WTC11 (cell line): Measurements from ENCODE around the gene IKBKE. TPM values are rescaled to one million over a fixed set of nuclear protein-coding genes. Genes with fewer than 3 reads are reported as not detected.

Source experiments
- ATAC-seq: fragments of 200-7000 bp; cut with Tn5 transposase; 2 replicates; pipeline ENCODE4 v1.10.0; 2021; ENCODE audit warnings: mild to moderate bottlenecking, moderate library complexity
- CTCF ChIA-PET: fragments of 300-600 bp; sonication (Branson Sonifier 250); formaldehyde crosslinking; loops from one replicate; lab custom pipeline; 2021; ENCODE audit warnings: antibody characterized with exemption; lab: Charles Lee
- POLR2A ChIA-PET: fragments of 350-600 bp; sonication (Branson Sonifier 250); formaldehyde crosslinking; loops from one replicate; lab custom pipeline; 2021; ENCODE audit warnings: antibody characterized with exemption; lab: Charles Lee
- DNase-seq: peaks from one replicate; pipeline ENCODE4 v3.0.0; 2021; ENCODE audit warnings: low spot score
- H3K27ac Mint-ChIP-seq: 2 replicates; pipeline ENCODE4 v1.8.0; 2021; ENCODE audit warnings: mixed read lengths
- H3K27me3 Mint-ChIP-seq: 2 replicates; pipeline ENCODE4 v1.8.0; 2021; ENCODE audit warnings: low read depth, mild to moderate bottlenecking, moderate library complexity, mixed read lengths
- H3K36me3 Mint-ChIP-seq: 2 replicates; pipeline ENCODE4 v1.8.0; 2021; ENCODE audit warnings: mixed read lengths
- H3K4me1 Mint-ChIP-seq: 2 replicates; pipeline ENCODE4 v1.8.0; 2022; ENCODE audit warnings: mixed read lengths
- H3K4me3 Mint-ChIP-seq: 2 replicates; pipeline ENCODE4 v1.8.0; 2021; ENCODE audit warnings: mild to moderate bottlenecking, moderate library complexity, mixed read lengths
- H3K9me3 Mint-ChIP-seq: 2 replicates; pipeline ENCODE4 v1.8.0; 2021; ENCODE audit warnings: mixed read lengths
- CREB1 ChIP-seq: sonication (generic); formaldehyde crosslinking; IDR thresholded peaks from 2 replicates; pipeline ENCODE4 v1.8.0; 2023; ENCODE audit warnings: mild to moderate bottlenecking, missing genetic modification reagents
- ELF4 ChIP-seq: sonication (generic); formaldehyde crosslinking; IDR thresholded peaks from 2 replicates; pipeline ENCODE4 v1.8.1; 2022; ENCODE audit warnings: low read depth, mild to moderate bottlenecking, moderate library complexity, missing genetic modification reagents
- JUN ChIP-seq: sonication (generic); formaldehyde crosslinking; IDR thresholded peaks from 2 replicates; pipeline ENCODE4 v1.8.0; 2023; ENCODE audit warnings: mild to moderate bottlenecking, missing genetic modification reagents
- KAT7 ChIP-seq: sonication (generic); formaldehyde crosslinking; IDR thresholded peaks from 2 replicates; pipeline ENCODE4 v1.8.1; 2023; ENCODE audit warnings: missing genetic modification reagents, mild to moderate bottlenecking, borderline replicate concordance
- MYBL2 ChIP-seq: sonication (generic); formaldehyde crosslinking; IDR thresholded peaks from 2 replicates; pipeline ENCODE4 v1.8.1; 2023; ENCODE audit warnings: mild to moderate bottlenecking, moderate library complexity, missing genetic modification reagents
- NFYB ChIP-seq: sonication (generic); formaldehyde crosslinking; conservative IDR thresholded peaks from 2 replicates; pipeline ENCODE4 v1.8.0; 2022; ENCODE audit warnings: low read depth, missing genetic modification reagents
- SOX15 ChIP-seq: fragments of 250-450 bp; sonication (Bioruptor Pico); IDR thresholded peaks from 2 replicates; pipeline ENCODE4 v1.9.0; 2021; ENCODE audit warnings: mild to moderate bottlenecking
- ZBTB21 ChIP-seq: sonication (generic); formaldehyde crosslinking; IDR thresholded peaks from 2 replicates; pipeline ENCODE4 v1.8.1; 2023; ENCODE audit warnings: mild to moderate bottlenecking, missing genetic modification reagents, borderline replicate concordance
- ZNF121 ChIP-seq: sonication (generic); formaldehyde crosslinking; IDR thresholded peaks from 2 replicates; pipeline ENCODE4 v1.8.0; 2023; ENCODE audit warnings: missing genetic modification reagents
- ZNF219 ChIP-seq: sonication (generic); formaldehyde crosslinking; IDR thresholded peaks from 2 replicates; pipeline ENCODE4 v1.8.0; 2023; ENCODE audit warnings: missing genetic modification reagents, mild to moderate bottlenecking, borderline replicate concordance
- ZNF263 ChIP-seq: sonication (generic); formaldehyde crosslinking; IDR thresholded peaks from 2 replicates; pipeline ENCODE4 v1.8.1; 2022; ENCODE audit warnings: low read depth, mild to moderate bottlenecking, moderate library complexity, missing genetic modification reagents
- ZNF396 ChIP-seq: fragments of 250-450 bp; sonication (Bioruptor Pico); IDR thresholded peaks from 2 replicates; pipeline ENCODE4 v1.8.0; 2021; ENCODE audit warnings: mild to moderate bottlenecking, moderate library complexity, borderline replicate concordance
- ZNF416 ChIP-seq: fragments of 250-450 bp; sonication (Bioruptor Pico); IDR thresholded peaks from 2 replicates; pipeline ENCODE4 v1.9.0; 2021; ENCODE audit warnings: mild to moderate bottlenecking, inconsistent platforms
- total RNA-seq: library from RNA; stranded (reverse); gene quantifications from 3 replicates; pipeline ENCODE4 v1.2.3, GENCODE V29; 2021
- TF ChIP-seq, protein P1 (sequence below): sonication (generic); formaldehyde crosslinking; conservative IDR thresholded peaks from 2 replicates; pipeline ENCODE4 v1.8.1; 2023; ENCODE audit warnings: mild to moderate bottlenecking, low read depth, missing genetic modification reagents, moderate library complexity
- TF ChIP-seq, protein P2 (sequence below): sonication (generic); formaldehyde crosslinking; IDR thresholded peaks from 2 replicates; pipeline ENCODE4 v1.8.0; 2022; ENCODE audit warnings: mild to moderate bottlenecking, missing genetic modification reagents
- TF ChIP-seq, protein P3 (sequence below): sonication (generic); formaldehyde crosslinking; IDR thresholded peaks from 2 replicates; pipeline ENCODE4 v1.8.1; 2023; ENCODE audit warnings: mild to moderate bottlenecking, missing genetic modification reagents, moderate library complexity
- TF ChIP-seq, protein P4 (sequence below): fragments of 250-450 bp; sonication (Bioruptor Pico); IDR thresholded peaks from 2 replicates; pipeline ENCODE4 v1.9.0; 2021; ENCODE audit warnings: moderate library complexity, mild to moderate bottlenecking, inconsistent platforms, borderline replicate concordance
- TF ChIP-seq, protein P5 (sequence below): fragments of 250-450 bp; sonication (Bioruptor Pico); IDR thresholded peaks from 2 replicates; pipeline ENCODE4 v1.9.0; 2021; ENCODE audit warnings: mild to moderate bottlenecking
- TF ChIP-seq, protein P6 (sequence below): sonication (generic); formaldehyde crosslinking; IDR thresholded peaks from 2 replicates; pipeline ENCODE4 v1.8.1; 2022; ENCODE audit warnings: mild to moderate bottlenecking, moderate library complexity, missing genetic modification reagents

Gene IKBKE
- total RNA-seq, 1 experiment from 2014 or later: 8.1 TPM

DNA sequence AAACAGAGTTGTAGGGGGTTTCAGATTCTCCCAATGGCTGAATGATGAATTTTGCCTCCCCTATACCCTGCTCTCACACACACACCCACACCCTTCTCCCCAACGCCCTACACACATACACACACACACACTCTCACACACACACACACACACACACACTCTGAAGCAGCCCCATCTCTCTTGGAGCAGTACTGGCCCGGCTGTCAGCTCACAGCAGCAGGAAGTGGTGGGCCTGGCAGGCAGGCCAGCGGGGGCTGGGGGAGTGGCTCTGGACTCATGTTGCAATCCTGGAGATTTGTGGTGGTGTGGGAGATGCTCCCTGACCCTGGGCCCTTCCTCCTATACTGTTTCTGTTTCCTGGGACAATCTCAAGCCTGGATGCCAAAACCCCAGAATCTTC, 2.2 kb downstream of the IKBKE start:
- H3K4me1 Mint-ChIP-seq: peaks cover 53% of the 10 kb centered on the region
- peak; percentile 45 for DNase-seq
- TF ChIP-seq, protein P1, sequence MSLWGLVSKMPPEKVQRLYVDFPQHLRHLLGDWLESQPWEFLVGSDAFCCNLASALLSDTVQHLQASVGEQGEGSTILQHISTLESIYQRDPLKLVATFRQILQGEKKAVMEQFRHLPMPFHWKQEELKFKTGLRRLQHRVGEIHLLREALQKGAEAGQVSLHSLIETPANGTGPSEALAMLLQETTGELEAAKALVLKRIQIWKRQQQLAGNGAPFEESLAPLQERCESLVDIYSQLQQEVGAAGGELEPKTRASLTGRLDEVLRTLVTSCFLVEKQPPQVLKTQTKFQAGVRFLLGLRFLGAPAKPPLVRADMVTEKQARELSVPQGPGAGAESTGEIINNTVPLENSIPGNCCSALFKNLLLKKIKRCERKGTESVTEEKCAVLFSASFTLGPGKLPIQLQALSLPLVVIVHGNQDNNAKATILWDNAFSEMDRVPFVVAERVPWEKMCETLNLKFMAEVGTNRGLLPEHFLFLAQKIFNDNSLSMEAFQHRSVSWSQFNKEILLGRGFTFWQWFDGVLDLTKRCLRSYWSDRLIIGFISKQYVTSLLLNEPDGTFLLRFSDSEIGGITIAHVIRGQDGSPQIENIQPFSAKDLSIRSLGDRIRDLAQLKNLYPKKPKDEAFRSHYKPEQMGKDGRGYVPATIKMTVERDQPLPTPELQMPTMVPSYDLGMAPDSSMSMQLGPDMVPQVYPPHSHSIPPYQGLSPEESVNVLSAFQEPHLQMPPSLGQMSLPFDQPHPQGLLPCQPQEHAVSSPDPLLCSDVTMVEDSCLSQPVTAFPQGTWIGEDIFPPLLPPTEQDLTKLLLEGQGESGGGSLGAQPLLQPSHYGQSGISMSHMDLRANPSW: no peak
- TF ChIP-seq, protein P2, sequence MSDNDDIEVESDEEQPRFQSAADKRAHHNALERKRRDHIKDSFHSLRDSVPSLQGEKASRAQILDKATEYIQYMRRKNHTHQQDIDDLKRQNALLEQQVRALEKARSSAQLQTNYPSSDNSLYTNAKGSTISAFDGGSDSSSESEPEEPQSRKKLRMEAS (CRISPR knock-in tag): no peak
- no peak for TF ChIP-seq MYBL2 (CRISPR knock-in tag)
- no peak for TF ChIP-seq CREB1
- no peak for TF ChIP-seq SOX15
- TF ChIP-seq, protein P3, sequence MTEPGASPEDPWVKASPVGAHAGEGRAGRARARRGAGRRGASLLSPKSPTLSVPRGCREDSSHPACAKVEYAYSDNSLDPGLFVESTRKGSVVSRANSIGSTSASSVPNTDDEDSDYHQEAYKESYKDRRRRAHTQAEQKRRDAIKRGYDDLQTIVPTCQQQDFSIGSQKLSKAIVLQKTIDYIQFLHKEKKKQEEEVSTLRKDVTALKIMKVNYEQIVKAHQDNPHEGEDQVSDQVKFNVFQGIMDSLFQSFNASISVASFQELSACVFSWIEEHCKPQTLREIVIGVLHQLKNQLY (CRISPR knock-in tag): no peak
- no peak for TF ChIP-seq ZNF416 (CRISPR knock-in tag)
- TF ChIP-seq ELF4 (CRISPR knock-in tag): no peak
- TF ChIP-seq ZNF396 (CRISPR knock-in tag): no peak
- TF ChIP-seq JUN (CRISPR knock-in tag): no peak
- TF ChIP-seq ZBTB21 (CRISPR knock-in tag): no peak
- TF ChIP-seq ZNF121 (CRISPR knock-in tag): no peak
- TF ChIP-seq, protein P4, sequence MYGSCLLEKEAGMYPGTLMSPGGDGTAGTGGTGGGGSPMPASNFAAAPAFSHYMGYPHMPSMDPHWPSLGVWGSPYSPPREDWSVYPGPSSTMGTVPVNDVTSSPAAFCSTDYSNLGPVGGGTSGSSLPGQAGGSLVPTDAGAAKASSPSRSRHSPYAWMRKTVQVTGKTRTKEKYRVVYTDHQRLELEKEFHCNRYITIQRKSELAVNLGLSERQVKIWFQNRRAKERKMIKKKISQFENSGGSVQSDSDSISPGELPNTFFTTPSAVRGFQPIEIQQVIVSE (CRISPR knock-in tag): no peak
- no peak for TF ChIP-seq ZNF219 (CRISPR knock-in tag)
- TF ChIP-seq, protein P5, sequence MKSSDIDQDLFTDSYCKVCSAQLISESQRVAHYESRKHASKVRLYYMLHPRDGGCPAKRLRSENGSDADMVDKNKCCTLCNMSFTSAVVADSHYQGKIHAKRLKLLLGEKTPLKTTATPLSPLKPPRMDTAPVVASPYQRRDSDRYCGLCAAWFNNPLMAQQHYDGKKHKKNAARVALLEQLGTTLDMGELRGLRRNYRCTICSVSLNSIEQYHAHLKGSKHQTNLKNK (CRISPR knock-in tag): no peak
- TF ChIP-seq ZNF263 (CRISPR knock-in tag): no peak
- TF ChIP-seq NFYB: no peak
- TF ChIP-seq, all 79 proteins: peak for 0
- peak overlapping the region; percentile 26 for H3K4me3 Mint-ChIP-seq
- H3K27ac Mint-ChIP-seq: no peak overlapping the region
- ChIA-PET POLR2A (no interaction called here), CTCF (interaction anchor here (1.0 to 3.6 kb wide), 4 partner anchors 8 to 159 kb away, joined by 3 to 90 read pairs (median 16); no protein-coding TSS in a partner anchor)
- H3K9me3 Mint-ChIP-seq: no peaks in the 10 kb centered on the region
- peak; percentile 23 for ATAC-seq
- peaks cover 10% of the 10 kb centered on the region for H3K27me3 Mint-ChIP-seq
- H3K36me3 Mint-ChIP-seq: peaks cover 11% of the 10 kb centered on the region

DNA sequence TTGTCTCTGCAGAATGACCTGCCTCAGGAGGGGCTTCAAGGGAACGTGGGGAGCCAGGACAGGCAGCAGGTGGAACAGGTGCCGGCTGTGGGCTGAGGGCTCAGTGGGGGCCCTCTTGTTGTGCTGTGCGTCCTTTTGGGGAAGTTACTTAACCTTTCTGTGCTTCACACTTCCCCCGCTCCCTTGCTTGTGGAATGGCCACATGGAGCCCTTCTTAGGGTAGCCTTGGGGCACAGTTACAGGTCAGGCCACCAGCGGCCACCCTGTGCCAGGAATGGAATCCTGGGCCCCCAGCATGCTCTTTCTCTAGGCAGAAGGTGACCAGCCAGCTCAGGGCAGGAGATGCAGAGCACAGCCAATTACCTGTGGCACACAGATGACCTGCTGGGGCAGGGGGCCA, 2.6 kb downstream of the IKBKE start:
- Mint-ChIP-seq H3K4me3 (peak overlapping the region; percentile 26), H3K9me3 (no peaks in the 10 kb centered on the region), H3K27ac (no peak overlapping the region; the same call in 1 of the 2 replicates), H3K4me1 (peaks cover 50% of the 10 kb centered on the region), H3K27me3 (peaks cover 7% of the 10 kb centered on the region), H3K36me3 (peaks cover 11% of the 10 kb centered on the region)
- ChIA-PET POLR2A (no interaction called here), CTCF (interaction anchor here (1.0 kb wide), 1 partner anchor 106 kb away, joined by 3 read pairs; no protein-coding TSS in a partner anchor)
- ATAC-seq (no peak), DNase-seq (no peak)
- TF ChIP-seq, protein P2 (CRISPR knock-in tag): 0 out of 2 replicates have a peak, but pooled peaks have one; percentile 16
- TF ChIP-seq KAT7 (CRISPR knock-in tag): no peak
- TF ChIP-seq, protein P6, sequence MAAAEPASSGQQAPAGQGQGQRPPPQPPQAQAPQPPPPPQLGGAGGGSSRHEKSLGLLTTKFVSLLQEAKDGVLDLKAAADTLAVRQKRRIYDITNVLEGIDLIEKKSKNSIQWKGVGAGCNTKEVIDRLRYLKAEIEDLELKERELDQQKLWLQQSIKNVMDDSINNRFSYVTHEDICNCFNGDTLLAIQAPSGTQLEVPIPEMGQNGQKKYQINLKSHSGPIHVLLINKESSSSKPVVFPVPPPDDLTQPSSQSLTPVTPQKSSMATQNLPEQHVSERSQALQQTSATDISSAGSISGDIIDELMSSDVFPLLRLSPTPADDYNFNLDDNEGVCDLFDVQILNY (CRISPR knock-in tag): no peak
